GM18517 (cell line): ENCODE data around the gene ANGPTL8.

ENCODE experiments used
- ATAC-seq: cut with Tn5 transposase; IDR thresholded peaks from one replicate; pipeline ENCODE4 v1.9.1; 2021; ENCODE audit warnings: mild to moderate bottlenecking, moderate library complexity; ENCODE audit not compliant: unreplicated experiment

Gene ANGPTL8

DNA sequence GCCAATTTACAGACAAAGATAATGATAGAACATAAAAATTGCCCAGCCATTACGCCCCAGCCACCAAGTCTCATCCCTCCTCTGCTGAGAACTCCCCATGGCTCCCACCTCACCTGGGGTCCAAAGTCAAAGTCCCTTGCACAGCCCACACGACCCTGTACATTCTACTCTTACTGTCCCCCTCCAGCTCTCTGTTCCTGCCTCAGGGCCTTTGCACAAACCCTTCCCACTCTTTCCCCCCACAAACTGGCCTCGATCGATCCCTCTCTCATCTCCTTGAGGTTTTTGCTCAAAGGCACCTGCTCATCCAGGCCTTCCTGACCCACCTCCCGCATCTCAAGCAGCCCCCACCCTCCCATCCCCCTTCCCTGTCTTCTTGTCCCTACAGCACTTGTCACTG lies 21.6 kb downstream of the ANGPTL8 start:
- no peak for ATAC-seq

DNA sequence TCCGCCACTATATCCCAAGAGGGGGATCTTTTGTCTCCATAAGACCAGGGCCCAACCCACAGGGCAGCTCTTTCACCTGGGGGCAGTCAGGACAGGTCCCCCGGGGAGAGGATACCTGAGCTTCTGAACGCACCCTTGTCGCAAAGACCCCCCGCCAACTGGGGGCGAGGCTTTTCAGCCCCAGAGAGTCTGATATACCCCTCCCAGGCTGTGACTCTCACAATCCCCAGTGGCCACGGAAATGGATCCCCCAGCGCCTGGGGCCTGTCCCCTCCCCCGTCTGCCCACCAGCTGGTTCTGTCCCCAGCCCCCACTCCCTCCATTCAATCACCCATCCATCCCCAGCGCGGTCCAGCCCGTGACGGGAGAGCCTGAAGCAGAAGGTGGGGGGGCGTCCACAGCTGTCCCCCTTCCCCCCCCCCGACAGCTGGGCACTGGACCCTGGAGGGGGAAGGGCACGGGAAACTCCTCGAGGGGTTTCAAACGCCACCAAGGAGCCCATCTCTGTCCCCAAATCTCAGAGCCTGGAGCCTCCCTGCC lies 22.1 kb downstream of the ANGPTL8 start:
- no peak for ATAC-seq

DNA sequence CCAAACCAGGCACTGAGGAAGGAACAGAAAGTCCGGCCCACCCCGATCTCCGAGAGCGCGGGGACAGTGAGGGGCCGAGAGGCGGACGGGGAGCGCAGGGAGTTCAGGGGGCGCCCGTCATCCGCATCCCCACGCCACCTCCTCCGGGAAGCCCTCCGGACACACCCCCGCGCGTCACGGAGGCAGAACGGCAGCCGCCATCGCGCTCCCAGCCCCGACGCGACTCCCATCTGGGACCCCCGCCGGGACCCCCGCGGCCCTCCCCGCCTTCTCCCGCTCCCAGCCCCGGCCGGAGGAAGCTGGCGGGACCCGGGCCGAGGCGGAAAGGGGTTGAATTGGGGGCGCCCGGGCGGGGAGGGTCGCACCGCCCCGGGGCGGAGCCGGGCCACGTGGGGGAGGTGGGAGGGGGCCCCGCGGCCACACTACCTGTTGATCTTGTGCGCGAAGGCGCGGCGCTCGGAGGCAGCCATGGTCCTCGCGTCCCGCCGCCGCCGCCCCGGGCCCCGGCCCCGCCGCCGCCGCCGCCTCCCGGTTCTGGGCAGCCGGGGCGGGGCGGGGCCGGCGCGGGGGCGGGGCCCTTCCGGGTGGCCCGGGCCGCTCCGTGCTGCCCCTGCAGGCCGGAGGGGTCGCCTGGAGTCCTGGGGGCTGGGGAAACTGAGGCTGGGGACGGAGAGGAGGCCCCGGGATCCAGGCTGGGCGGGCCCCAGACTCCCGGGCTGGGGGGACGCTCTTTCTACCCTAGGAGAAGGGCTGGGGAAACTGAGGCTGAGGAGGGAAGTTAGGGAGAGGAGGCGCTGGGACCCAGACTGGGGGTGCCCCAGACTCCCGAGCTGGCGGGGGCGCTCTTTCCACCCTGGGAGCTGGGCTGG lies 22.8 kb downstream of the ANGPTL8 start, which contains the start of gene DOCK6:
Gene DOCK6 (minus strand): TSS at position 554 of the 869 bp plus-strand sequence. CDS start 84 bp downstream, at position 470.
- ATAC-seq: no peak

DNA sequence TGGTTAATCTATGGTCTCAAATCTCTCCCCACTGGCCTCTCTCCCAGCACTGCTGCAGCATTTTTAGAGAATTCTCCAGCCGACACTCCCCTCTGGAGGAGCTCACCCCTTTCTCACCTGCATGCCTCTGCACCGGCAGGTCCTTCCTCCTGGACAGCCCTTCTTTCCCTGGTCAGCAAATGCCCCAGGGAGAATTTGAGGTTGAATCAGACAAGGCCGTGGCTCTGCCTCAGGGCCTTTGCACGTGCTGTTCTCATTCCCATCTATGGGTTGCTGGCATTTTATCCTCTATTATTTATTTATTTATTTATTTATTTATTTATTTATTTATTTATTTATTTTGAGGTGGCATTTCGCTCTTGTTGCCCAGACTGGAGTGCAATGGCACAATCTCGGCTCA lies 24.3 kb downstream of the ANGPTL8 start:
- no peak for ATAC-seq

DNA sequence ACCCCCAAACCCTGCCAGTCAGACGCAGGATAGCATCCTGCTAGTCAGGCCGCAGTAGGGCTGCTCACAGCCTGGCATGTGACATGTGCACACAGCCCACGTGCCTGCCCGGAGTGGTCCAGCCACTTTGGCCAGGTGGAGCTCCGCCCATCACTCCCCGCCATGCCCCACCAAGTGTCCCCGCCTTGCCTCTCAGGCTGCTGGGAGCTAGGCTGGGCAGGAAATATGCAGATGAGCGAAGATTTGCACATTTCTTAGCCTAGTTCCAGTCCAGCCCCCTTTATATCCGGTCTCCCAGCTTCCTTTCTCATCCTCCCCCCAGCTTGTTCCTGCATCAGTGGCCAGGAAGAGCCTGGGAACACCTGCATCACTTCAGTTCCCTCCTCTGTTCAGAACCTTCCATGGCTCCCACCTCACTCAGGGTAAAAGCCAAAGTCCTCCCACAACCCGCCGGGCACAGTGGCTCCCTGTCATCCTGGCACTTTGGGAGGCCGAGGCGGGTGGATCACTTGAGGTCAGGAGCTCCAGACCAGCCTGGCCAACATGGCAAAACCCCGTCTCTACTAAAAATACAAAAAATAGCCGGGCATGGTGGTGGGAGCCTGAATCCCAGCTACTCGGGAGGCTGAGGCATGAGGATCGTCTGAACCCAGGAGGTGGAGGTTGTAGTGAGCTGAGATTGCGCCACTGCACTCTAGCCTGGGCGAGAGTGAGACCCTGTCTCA lies 25.2 kb downstream of the ANGPTL8 start:
- no peak for ATAC-seq

DNA sequence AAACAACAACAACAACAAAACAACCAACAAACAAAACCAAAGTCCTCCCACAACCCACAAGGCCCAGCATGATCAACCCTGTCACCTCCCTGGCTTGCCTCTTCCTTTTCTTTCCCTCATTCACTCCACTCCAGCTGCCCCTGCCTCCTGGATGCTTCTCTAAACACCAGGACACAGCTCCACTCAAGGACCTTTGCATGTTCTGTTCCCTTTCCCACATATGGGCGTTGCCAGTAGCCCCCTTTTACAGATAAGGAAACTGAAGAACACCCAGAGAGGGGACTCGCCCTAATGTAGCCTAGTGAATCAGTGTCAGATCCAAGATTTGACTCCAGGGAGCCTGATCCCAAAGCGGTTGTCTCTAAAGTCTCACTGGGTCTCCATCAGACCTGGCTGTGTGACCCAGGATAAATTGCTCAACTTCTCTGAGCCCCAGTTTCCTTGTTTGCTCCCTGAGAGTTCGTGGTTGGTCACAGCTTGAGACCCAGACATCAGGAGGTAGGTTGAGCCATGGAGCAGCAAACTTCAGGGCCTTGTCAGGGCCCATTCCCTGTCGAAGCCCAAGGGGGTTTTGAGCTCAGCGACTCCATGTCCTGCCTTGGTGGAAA lies 25.9 kb downstream of the ANGPTL8 start:
- no peak for ATAC-seq

DNA sequence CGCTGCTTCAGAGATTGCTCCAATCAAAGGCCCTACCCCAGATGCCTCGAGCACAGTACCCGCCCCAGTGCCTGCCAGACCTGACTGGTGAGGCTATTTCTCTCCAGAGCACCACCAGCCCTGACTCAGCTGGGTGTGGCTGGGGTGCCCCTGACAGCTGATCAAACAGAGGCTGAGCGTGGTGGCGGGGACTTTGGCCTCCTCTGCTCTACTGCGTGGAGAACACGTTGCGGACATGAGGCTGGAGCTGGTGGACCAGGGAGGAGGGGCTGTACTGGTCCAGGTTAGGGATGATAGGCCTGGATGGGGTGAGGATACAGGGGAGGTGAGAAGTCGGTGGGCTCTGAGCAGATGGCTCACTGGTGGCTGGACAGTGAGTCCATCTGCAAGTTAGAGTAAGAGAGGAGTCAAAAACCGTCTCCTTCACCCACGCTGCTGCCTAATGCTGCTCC lies 26.4 kb downstream of the ANGPTL8 start:
- no peak for ATAC-seq

DNA sequence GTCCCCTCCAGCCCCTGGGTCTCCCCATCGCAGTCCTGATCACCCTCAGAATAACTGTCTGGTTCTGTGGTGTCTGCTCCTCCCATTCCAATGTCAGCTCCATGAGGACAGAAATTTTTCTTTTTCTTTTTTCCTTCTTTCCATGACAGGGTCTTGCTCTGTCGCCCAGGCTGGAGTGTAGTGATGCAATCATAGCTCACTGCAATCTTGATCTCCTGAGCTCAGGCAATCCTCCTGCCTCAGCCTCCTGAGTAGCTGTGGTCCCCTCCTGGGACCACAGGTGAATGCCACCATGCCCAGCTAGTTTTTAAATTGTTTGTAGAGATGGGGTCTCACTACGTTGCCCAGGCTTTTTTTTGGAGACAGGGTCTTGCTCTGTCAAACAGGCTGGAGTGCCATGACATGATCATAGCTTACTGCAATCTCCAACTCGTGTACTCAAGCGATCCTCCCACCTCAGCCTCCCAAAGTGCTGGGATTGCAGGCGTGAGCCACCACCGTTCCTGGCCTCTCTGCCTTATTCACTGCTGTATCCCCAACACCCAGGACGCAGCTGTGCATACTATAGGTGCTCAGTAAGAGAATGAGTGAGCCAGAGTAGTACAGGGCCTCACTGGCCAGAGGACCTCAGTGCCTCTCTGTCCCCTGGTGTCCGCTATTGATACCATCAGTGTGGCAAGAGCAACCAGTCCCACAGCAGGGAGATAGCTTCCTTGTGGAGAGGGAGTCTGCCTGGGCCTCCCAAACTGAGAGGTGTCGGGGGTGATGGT lies 28.1 kb downstream of the ANGPTL8 start:
- ATAC-seq: no peak

DNA sequence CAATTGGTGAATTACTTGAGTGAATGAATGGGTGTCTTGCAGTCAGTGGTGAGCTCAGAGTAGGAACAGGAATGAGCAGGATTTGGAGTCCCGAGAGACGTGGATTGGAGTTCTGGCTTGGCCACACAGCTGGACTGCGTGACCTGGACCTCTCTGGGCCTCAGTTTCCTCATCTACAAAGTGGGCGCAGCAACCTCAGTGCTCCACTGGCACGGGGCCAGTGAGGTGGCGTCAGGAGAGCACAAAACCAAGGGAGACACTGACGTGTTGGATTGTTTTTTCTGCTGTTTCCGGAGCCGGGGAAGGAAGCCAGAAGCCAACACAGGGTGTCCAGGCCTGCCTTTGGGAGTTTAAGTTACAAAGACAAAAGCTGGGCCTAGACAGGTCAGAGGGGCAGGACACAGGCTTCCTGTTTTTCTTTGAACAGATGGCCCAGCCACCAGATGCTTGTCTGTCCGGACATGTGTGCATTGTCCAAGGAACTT lies 29.4 kb downstream of the ANGPTL8 start:
- no peak for ATAC-seq

DNA sequence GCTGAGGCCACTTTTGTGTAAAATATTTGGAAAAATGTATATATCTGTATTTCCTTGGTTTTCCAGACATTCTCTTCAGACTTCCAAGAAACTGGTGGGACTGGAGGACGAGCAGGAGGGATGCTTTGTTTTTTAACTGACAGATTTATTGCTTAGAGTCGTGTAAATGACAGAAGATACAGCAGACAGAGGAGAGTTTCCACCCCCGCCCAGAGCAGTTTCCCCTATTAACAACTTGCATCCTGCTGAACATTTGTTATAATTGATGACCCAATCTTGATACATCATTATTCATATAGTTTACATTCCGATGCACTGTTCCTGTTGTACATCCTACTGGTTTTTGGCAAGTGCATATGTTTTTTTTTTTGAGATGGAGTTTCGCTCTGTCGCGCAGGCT lies 30.0 kb downstream of the ANGPTL8 start:
- ATAC-seq: no peak

DNA sequence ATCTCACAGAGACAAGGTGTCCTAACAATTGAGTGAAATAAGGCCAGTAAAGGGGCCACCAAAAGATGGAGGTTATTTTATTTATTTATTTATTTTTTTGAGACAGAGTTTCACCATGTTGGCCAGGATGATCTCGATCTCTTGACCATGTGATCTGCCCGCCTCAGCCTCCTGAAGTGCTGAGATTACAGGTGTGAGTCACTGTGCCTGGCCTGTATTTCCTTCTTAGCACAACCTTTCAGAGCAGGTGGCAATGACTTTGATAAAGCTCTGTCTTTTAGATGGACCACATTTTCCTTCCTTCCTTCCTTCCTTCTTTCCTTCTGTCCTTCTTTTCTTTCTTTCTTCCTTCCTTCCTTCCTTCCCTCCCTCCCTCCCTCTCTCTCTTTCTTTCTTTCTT lies 33.9 kb downstream of the ANGPTL8 start:
- ATAC-seq: no peak

DNA sequence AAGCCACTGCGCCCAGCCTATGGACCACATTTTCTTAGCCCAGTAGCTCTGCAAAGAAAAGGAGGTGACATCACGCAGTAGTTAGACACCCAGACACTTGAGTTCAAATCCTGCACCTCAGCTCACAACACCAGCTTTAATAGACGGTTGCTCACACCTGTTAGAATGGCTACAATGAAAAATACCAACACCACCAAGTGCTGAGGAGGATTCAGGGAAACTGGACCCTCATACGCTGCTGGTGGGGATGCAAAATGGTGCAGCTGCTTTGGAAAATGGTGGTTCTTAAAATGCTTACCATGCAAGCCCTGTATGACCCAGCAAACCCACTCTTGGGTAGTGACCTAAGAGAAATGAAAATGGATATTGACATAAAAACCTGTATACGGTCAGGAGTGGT lies 34.6 kb downstream of the ANGPTL8 start:
- no peak for ATAC-seq

DNA sequence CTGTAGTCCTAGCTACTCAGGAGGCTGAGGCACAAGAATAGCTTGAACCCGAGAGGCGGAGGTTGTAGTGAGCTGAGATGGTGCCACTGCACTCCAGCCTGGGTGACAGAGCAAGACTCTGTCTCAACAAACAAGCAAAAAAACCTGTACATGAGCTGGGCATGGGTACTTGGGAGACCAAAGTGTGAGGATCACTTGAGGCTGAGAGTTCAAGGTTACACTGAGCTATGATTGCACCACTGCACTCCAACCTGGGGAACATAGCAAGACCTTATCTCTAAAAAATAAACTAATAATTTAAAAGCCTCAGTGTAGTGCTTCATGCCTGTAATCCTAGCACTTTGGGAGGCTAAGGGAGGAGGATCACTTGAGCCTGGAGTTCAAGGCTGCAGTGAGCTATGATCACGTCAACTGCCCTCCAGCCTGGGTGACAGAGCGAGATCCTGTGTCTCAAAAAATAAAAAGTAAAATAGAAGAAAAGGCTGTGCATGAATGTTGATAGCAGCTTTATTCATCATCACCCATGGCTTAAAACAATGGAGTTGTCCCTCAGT lies 35.2 kb downstream of the ANGPTL8 start:
- ATAC-seq: no peak

DNA sequence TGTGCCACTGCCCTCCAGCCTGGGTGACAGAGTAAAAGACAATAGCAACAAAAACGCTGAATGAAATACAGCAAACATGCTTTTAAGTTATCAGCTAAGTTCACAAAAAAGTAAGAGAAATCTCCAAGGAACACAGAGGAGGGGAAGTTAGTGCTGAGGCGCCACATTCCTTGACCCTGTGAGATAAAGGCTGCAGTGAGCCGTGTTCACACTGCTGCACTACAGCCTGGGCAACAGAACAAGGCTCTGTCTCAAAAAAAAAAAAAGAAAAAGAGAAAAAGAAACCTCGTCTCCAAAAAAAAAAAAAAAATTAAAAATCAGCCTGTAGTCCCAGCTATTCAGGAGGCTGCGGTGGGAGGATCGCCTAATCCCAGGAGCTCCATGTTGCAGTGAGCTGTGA lies 39.3 kb downstream of the ANGPTL8 start:
- ATAC-seq: no peak

DNA sequence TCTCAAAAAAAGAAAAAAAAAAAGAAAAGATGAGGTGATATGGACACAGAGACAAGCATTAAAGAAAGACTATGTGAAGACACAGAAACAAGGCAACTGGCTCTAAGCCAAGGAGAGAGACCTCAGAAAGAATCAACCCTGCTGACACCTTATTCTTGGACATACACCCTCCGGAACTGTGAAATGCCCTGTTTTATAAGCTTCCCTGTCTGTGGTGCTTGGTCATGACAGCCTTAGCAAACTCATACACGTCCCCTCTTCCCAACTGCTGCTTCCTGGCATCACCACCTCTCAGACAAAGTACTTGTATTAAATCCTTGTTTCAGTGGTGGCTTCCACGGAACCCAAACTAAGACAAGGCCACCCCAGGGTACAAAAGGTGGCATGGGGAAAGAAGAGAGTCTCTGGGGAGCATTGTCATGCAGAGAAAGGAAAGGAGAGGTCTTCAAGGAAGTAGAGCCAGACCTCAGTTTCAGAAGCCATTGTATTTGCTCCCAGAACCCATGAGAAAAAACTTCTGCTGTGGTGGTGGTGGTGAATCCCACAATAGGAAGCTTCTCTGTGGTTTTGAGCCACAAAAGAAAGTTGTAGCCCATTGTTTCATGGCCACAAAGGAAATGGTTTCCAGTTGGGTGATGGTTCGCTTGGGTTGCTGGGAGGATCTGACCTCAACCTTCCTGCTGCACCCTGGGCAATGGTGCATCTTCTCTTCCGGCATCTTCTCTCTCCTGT lies 40.3 kb downstream of the ANGPTL8 start:
- ATAC-seq: no peak

DNA sequence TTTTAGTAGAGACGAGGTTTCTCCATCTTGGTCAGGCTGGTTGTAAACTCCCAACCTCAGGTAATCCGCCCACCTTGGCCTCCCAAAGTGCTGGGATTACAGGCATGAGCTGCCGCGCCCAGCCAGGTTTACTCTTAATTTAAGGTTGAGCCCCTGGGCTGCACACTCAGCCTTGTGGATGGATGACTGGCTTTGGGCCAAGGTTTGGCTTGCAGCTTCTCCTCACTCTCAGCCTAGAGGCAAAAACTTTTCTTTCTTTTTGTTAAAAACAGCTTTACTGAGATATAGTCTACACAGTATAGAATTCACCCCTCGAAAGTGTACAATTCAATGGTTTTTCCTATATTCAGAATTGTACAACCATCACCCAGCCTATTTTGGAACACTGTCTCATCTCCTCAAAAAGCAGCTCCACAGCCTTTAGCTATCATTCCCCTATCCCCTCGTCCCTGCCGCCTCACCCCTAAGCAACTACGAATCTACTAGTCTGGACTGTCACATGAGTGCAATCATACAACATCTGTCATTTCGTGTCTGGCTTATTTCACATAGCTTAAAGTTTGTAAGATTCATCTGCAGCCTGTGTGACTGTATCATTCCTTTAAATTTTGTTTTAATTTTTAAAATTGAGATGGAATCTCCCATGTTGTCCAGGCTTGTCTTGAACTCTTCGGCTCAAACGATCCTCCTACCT lies 42.1 kb downstream of the ANGPTL8 start:
- ATAC-seq: no peak

DNA sequence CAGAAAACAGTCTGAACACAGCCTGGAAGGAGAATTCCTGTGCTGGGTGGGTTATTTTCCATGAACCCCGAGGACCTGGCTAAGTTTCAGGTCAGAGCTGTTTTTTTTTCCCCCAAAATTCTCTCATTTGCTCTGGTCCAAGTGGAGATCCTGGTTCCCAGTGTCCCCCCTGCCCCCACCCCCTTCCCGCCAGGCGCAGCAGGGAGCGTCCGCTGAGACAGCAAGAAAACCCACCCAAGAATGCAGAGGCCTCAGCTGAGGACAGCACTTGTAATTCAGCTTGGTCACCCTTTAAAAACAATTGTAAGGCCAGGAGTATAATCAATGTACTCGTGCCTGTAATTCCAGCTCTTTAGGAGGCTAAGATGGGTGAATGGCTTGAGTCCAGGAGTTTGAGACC lies 45.1 kb downstream of the ANGPTL8 start:
- no peak for ATAC-seq

DNA sequence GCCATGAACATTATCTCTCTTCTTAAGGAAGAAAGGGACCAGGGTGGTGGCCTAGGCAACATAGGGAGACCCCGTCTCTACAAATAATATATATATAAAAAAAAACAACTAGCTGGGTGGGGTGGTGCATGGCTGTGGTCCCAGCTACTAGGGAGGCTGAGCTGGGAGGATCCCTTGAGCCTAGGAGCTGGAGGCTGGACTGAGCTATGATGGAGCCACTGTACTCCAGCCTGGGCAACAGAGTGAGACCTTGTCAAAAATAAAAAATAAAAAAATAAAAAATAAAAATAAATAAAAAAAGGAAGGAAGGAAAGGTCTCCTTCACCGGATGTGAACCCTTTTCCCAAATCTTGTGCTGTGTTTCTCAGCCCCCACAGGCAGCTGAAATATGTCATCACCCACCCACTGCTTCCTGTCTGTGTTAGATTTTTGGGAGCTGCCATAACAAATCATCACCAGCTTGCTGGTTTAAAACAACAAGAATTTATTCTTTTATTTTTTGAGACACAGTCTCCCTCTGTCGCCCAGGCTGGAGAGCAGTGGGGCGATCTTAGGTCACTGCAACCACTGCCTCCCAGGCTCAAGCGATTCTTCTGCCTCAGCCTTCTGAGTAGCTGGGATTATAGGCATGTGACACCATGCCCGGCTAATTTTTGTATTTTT lies 47.0 kb downstream of the ANGPTL8 start:
- no peak for ATAC-seq
